BE2C (cell line): ENCODE data around the gene CCDC33.

Experiments used
- DNase-seq: peaks from one replicate; pipeline ENCODE4 v3.0.0-alpha.2; 2020
- H3K27me3 ChIP-seq: fragments of 250-450 bp; sonication (Bioruptor Pico); 2 replicates; pipeline ENCODE4 v1.5.1; 2020; ENCODE audit warnings: mild to moderate bottlenecking
- H3K36me3 ChIP-seq: fragments of 250-450 bp; sonication (Bioruptor Pico); 2 replicates; pipeline ENCODE4 v1.5.1; 2020; ENCODE audit warnings: mild to moderate bottlenecking
- H3K4me1 ChIP-seq: fragments of 250-450 bp; sonication (Bioruptor Pico); 2 replicates; pipeline ENCODE4 v1.5.1; 2020
- H3K4me3 ChIP-seq: 2 replicates; pipeline ENCODE4 v1.5.1; 2011; ENCODE audit warnings: low read depth, low read length
- H3K9me3 ChIP-seq: fragments of 250-450 bp; sonication (Bioruptor Pico); 2 replicates; pipeline ENCODE4 v1.5.1; 2020
- CTCF ChIP-seq: IDR thresholded peaks from 2 replicates; pipeline ENCODE4 v1.5.1; 2012; ENCODE audit warnings: mild to moderate bottlenecking, low read depth, low read length

CCDC33 gene

GRCh38 chr15:74327756-74328155, 91.6 kb downstream of the CCDC33 start:
- no peaks in the 10 kb centered on the region for H3K9me3 ChIP-seq
- H3K4me1 ChIP-seq, result no peaks in the 10 kb centered on the region; the same call in 1 of the 2 replicates
- TF ChIP-seq CTCF, result no peak
- H3K27me3 ChIP-seq, result no peaks in the 10 kb centered on the region
- no peaks in the 10 kb centered on the region; the same call in 1 of the 2 replicates for H3K36me3 ChIP-seq
- no peak for DNase-seq
- H3K4me3 ChIP-seq, result no peak overlapping the region

- no peaks in the 10 kb centered on the region for H3K27me3 ChIP-seq
- no peak for DNase-seq
- H3K36me3 ChIP-seq, result no peaks in the 10 kb centered on the region; the same call in 1 of the 2 replicates
- H3K9me3 ChIP-seq, result no peaks in the 10 kb centered on the region
- no peaks in the 10 kb centered on the region; the same call in 1 of the 2 replicates for H3K4me1 ChIP-seq
- TF ChIP-seq CTCF, result no peak
- no peak overlapping the region for H3K4me3 ChIP-seq
These were observed 92.4 kb downstream of the CCDC33 start for GRCh38 chr15:74328331-74329056.

GRCh38 chr15:74330861-74331408, 94.8 kb downstream of the CCDC33 start:
- TF ChIP-seq CTCF, result no peak

DNA sequence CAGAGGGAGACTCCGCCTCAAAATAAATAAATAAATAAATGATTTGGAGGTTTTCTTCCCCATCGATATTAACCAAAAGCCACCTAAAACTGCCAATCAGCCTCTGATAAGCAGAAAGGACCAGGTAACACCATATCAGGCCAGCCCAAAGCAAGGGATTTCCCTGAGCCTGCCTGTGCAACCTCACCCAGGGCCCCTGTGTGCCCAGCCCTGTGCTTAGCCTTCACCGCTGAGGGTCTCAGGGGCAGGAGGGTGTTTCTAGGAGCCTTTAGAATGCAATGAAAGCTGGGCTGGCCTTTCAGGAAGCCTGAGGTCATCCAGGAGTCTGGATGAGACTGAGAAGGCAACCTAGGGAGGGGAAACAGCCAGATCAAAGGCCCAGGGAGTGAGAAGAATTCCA, 95.9 kb downstream of the CCDC33 start:
- H3K27me3 ChIP-seq, result no peaks in the 10 kb centered on the region
- H3K4me1 ChIP-seq, result no peaks in the 10 kb centered on the region
- TF ChIP-seq CTCF, result no peak
- no peak overlapping the region for H3K4me3 ChIP-seq
- no peak for DNase-seq
- H3K9me3 ChIP-seq, result no peaks in the 10 kb centered on the region
- no peaks in the 10 kb centered on the region; the same call in 1 of the 2 replicates for H3K36me3 ChIP-seq

More at GRCh38 chr15:74330861-74331408, 94.8 kb downstream of the CCDC33 start:
- Histone ChIP-seq H3K27me3 (no peaks in the 10 kb centered on the region), H3K9me3 (no peaks in the 10 kb centered on the region), H3K36me3 (no peaks in the 10 kb centered on the region; the same call in 1 of the 2 replicates), H3K4me1 (no peaks in the 10 kb centered on the region; the same call in 1 of the 2 replicates), H3K4me3 (no peak overlapping the region)
- DNase-seq, result no peak

DNA sequence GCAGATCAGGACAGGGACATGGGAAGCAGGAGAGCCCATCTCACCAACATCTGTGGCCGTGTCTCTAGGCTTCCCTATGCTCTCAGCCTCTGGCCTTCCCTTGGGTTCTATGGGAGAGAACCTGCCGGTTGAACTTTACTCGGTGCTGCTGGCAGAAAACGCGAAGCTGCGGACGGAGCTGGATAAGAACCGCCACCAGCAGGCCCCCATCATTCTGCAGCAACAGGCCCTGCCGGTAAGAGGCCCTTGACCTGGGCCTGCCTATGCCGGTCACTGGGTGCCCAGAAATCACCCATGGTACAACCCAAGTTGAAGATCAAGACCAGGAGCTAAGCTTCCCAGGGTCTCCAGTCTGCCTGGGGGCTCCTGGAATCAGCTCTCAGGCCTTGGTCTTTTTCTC, 96.5 kb downstream of the CCDC33 start:
- Histone ChIP-seq H3K27me3 (no peaks in the 10 kb centered on the region), H3K4me1 (no peaks in the 10 kb centered on the region), H3K4me3 (no peak overlapping the region), H3K9me3 (no peaks in the 10 kb centered on the region), H3K36me3 (no peaks in the 10 kb centered on the region; the same call in 1 of the 2 replicates)
- no peak for TF ChIP-seq CTCF
- DNase-seq, result no peak

GRCh38 chr15:74333093-74333492, 97.0 kb downstream of the CCDC33 start:
- no peak overlapping the region for H3K4me3 ChIP-seq
- no peak for TF ChIP-seq CTCF
- H3K36me3 ChIP-seq, result no peaks in the 10 kb centered on the region; the same call in 1 of the 2 replicates
- no peaks in the 10 kb centered on the region for H3K27me3 ChIP-seq
- no peak for DNase-seq
- no peaks in the 10 kb centered on the region for H3K9me3 ChIP-seq
- H3K4me1 ChIP-seq, result no peaks in the 10 kb centered on the region
